NCI-H2029 treated with DMSO at 0.1 percent for 48 hours (cell line): ENCODE results near the gene GRID2.

ENCODE experiments used
- DNase-seq: peaks from one replicate; lab custom pipeline; 2025; lab: John Stamatoyannopoulos, UW

Gene GRID2

DNA sequence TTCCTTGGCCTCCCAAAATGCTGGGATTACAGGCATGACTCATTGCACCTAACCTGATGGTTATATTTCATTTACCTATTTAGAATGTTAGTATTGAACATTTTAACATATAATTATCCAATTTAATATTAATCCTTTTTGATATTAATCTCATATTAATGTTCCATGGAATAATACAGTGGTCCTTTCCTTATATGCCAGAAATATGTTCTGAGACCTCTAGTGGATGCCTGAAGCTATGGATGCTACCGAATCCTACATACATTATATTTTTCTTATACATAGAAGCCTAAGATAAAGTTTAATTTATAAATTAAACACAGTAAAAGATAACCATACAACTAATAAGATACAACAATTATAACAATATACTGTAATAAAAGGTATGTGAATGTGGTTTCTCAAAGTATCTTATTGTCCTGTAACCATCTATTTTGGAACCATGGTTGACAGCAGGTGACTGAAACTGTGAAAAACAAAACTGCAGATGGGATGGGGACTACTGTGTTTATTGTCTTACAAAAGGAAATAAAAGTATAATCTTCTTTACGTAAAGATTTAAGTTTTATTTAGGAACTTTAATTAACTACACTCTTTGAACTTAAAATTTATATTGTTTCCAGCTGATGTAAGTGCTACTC, 431.4 kb downstream of the GRID2 start:
- no peak for DNase-seq

- no peak for DNase-seq
Measured at GRCh38 chr4:92760433-92760832, 456.7 kb downstream of the GRID2 start.

DNA sequence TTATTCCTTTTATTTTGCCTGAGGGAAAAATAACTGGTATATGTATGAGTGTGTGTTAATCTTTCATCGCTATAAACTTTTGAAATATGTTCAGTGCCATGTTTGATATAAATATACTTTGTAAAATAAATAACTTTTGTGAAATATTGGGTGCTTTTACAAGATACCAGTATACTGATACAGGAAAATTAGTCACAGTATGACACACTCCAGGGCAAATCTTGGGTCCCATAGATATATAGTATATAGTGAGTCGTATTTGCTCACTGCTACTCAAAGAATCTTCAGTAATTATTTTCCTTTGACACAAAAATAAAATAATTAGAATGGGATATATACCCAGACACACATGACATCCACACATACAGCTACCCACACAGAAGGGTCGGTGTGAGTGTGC, 472.3 kb downstream of the GRID2 start:
- DNase-seq: no peak

GRCh38 chr4:92789741-92790140, 486.0 kb downstream of the GRID2 start:
- DNase-seq: no peak

DNA sequence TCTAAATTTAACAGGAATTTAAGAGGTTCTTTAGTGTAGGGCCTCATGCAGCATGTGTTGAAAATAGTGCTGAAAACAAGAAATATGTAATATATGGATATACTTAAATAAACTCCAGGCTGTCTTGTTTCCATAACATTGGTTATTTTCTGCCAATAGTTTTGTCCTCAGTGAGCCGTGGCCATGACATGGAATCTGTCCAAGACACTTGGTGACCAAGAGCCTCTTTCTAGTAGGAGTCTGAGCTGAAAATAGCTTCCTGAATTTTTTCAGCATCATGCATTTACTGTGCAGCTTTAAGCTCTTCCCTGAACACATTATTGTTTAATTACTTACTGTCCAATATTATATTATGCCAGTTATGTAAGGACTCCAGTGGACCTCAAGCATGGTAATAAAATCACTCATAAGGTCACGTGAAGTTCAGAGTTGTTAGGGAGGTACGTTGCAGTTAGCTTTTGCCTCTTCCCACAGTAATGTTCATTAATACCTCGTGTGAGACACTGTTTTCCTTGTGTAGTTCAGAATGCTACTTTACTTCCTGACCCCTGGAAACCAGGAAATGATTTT, 488.2 kb downstream of the GRID2 start:
- DNase-seq: no peak

DNA sequence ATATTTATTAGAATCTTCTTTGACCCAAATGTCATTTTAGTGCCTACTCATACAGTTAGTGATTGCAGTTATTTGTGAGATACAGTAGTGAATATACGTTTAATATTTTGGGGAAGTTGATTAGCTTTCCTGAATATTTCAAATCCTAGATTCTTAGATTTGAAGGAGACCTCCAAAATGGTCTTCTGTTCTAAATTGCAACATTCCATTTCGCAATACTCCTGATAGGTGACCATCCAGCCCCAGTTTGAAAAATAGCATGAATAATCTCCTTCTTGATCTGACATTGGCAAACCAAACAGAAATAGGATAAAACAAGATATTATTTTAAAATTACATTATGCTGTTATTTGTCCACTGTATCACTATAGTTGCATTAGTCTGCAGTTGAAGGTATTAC, 505.6 kb downstream of the GRID2 start:
- DNase-seq: no peak

DNA sequence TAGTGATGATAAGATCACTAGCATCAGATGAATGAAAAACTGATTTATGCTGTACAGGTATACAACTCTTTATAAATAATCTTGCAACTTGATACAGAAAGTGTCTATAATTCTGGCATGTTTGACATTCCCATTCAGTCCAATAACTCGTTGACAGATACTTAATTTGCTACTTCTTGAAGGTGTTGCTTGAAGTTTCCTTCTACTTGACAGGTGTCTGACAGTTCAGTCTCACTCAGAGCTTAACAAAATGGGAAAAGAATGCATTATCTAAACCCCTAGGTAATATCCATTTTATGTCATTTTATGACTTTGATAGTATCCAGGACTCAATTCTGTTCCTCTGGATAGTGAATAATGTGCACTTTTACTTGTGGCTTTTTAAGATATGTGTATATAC, 508.9 kb downstream of the GRID2 start:
- DNase-seq: no peak

DNA sequence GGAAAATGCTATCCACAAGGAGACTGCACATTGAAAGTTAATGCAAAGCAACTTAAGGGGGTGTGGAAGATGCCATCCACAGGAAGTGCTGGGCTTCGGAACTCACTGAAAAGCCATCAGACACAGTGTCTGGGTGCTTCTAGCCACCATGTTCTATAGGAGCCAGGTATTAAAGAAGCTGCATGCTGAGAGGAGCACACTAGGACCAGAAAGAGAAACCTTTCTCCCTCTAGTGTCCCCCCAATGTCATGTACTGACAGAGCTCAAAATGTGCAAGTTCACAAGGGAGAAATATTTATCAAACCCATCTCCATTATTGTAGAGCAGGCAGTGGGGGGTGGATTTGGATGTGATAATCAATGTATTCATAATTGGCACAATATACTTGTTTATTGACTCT, 510.9 kb downstream of the GRID2 start:
- no peak for DNase-seq

GRCh38 chr4:92825256-92825655, 521.5 kb downstream of the GRID2 start:
- no peak for DNase-seq

GRCh38 chr4:92825791-92826190, 522.0 kb downstream of the GRID2 start:
- no peak for DNase-seq

- no peak for DNase-seq
Measured at GRCh38 chr4:92830771-92831170, 527.0 kb downstream of the GRID2 start.

DNA sequence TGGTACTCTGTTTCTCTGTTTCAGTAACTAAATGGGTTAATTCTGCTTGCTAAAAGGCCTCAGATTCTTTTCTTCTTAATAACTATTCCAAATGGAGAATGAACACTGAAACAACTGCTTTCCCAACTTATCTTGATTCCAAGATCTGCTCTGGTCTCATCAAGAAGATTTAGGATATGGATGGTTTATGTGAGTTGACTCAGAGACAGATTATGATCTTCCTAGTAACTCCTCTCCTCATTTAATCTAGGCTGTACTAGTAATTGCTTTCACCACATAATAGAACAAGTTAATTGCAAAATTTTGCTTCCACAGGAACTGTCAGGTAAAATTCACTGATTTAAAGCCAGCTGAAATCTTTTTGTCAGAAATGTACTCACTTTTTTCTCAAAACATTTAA, 537.1 kb downstream of the GRID2 start:
- no peak for DNase-seq

GRCh38 chr4:92843784-92844183, 540.0 kb downstream of the GRID2 start:
- no peak for DNase-seq

GRCh38 chr4:92847026-92847425, 543.3 kb downstream of the GRID2 start:
- no peak for DNase-seq

- no peak for DNase-seq
Measured at GRCh38 chr4:92862509-92862908, 558.7 kb downstream of the GRID2 start.

GRCh38 chr4:92864096-92864495, 560.3 kb downstream of the GRID2 start:
- no peak for DNase-seq

- no peak for DNase-seq
Measured at GRCh38 chr4:92872604-92873003, 568.8 kb downstream of the GRID2 start.

- no peak for DNase-seq
Measured at GRCh38 chr4:92885632-92886031, 581.9 kb downstream of the GRID2 start.

DNA sequence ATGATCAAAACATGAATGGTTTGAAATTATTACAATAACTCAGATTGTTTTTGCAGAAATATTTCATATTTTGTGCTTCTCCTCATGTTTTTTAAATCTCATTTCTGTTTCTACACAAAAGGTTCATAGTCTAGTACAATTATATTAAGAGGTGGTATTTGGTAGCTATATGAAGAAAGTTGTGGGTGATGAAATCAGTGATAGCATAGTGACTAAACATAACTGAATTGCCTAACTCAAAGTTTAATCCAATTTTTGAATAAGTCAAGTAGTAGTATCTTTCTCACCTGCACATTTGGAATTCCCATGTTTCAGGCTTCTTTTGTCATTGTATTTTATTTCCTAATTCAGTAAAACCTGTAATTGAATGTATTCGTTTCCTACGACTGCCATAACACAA, 648.7 kb downstream of the GRID2 start:
- no peak for DNase-seq

GRCh38 chr4:92952897-92953296, 649.1 kb downstream of the GRID2 start:
- DNase-seq: no peak

DNA sequence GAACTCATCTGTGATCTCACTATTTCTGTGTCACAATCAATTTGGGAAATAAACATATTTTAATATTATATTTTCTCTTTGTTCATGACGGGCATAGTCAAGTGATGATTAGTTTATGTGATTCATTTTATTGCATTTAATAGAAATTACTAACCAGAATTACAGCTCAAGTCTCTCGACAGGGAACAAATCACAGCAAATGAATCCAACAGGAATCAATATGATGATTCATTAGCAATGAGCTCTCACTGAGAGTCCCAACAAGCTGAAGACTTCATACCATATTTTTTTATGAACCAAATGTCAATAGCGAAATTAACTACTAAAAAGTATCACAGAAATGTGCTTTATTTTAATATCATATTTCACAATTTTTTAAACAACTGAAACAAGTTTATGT, 649.7 kb downstream of the GRID2 start:
- no peak for DNase-seq

DNA sequence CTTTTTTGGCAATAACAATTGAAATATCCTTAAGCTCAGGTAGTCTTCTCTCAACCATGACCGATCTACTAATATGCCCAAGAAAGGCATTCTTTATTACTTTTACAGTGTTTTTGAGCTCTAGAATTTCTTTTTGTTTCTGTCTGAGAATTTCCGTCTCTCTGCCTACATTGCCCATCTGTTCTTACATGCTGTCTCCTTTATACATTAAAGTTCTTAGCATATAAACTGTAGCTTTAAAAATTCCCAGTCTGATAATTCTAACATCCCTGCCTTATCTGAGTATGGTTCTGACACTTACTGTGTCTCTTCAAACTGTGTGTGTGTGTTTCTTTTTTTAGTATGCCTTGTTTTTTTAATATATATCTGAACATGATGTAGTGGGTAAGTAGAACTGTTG, 658.1 kb downstream of the GRID2 start:
- DNase-seq: no peak

DNA sequence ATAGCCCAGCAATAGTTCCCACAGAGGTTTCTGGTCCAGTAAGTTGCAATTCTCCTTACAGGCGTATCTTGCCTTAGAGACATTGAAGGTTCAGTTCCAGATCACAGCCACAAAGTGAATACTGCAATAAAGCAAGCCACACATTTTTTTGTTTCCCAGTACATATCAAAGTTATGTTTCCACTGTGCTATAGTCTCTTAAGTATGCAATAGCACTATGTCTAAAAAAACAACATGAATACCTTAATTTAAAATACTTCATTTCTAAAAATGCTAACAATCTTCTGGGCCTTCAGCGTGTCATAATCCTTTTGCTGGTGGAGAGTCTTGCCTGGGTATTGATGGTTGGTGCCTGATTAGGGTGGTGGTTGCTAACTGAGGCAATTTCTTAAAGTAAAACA, 659.1 kb downstream of the GRID2 start:
- DNase-seq: no peak

- no peak for DNase-seq
Measured at GRCh38 chr4:92968556-92968955, 664.8 kb downstream of the GRID2 start.
